ENCODE data around the gene NUBP1. TPM values are rescaled to one million over a fixed set of nuclear protein-coding genes. Genes with fewer than 3 reads are reported as not detected.

The NUBP1 gene
- polyA plus RNA-seq, 2 of the 4 experiments (the other 2 are of a cell fraction), result 34.1 to 49.9 TPM

- no peak for TF ChIP-seq HOXB5 (CRISPR knock-in tag; IDR thresholded peaks at IDR 0.05)
- TF ChIP-seq RAD21 (conservative IDR thresholded peaks at IDR 0.05 in 1 of 2, IDR thresholded peaks at IDR 0.05 in 1 of 2), result no peak
These were observed 22.1 kb downstream of the NUBP1 start (continued) for GRCh38 chr16:10765772-10766171.

GRCh38 chr16:10767127-10767526 lies 23.5 kb downstream of the NUBP1 start:
- ATAC-seq, result no peak
- ChIA-PET CTCF (no interaction called here), POLR2A (no interaction called here)
- 75% methylated on average over 5 of the region's 7 CpGs for WGBS (ENCODE audit: missing lambda C conversion rate)
- H3K4me2 ChIP-seq, result no peak overlapping the region
- no peaks in the 10 kb centered on the region for H3K9me3 ChIP-seq
- no peaks in the 10 kb centered on the region for H3K4me1 ChIP-seq
- H3K4me3 ChIP-seq, result no peak overlapping the region
- TF ChIP-seq ZSCAN20 (CRISPR knock-in tag; IDR thresholded peaks at IDR 0.05), result no peak
- no peak for TF ChIP-seq EP300 (IDR thresholded peaks at IDR 0.05)
- no peak for TF ChIP-seq RAD21 (conservative IDR thresholded peaks at IDR 0.05 in 1 of 2, IDR thresholded peaks at IDR 0.05 in 1 of 2)
- TF ChIP-seq RARB (CRISPR knock-in tag; IDR thresholded peaks at IDR 0.05), result no peak
- no peak for TF ChIP-seq PHF8 (IDR thresholded peaks at IDR 0.05; ENCODE audit: borderline replicate concordance, low read depth)
- TF ChIP-seq SMC3 (IDR thresholded peaks at IDR 0.05), result no peak
- TF ChIP-seq NFE2L2 (conservative IDR thresholded peaks at IDR 0.05; ENCODE audit: low read length), result no peak
- no peak for TF ChIP-seq GATA3 (IDR thresholded peaks at IDR 0.05; ENCODE audit: borderline replicate concordance)
- TF ChIP-seq HOXB13 (CRISPR knock-in tag; IDR thresholded peaks at IDR 0.05; ENCODE audit: low read depth), result no peak
- no peak for TF ChIP-seq TFCP2L1 (CRISPR knock-in tag; IDR thresholded peaks at IDR 0.05)
- no peak for TF ChIP-seq FOSB (CRISPR knock-in tag; IDR thresholded peaks at IDR 0.05)
- TF ChIP-seq BHLHE40 (IDR thresholded peaks at IDR 0.05; ENCODE audit: low read depth, low read length), result no peak
- no peak for TF ChIP-seq PBX3 (IDR thresholded peaks at IDR 0.05)
- TF ChIP-seq FOSL2 (IDR thresholded peaks at IDR 0.05), result no peak
- TF ChIP-seq FOSL2 (CRISPR knock-in tag; IDR thresholded peaks at IDR 0.05), result no peak
- no peak for TF ChIP-seq ELK1 (IDR thresholded peaks at IDR 0.05; ENCODE audit: low read depth, low read length)
- TF ChIP-seq POLR2AphosphoS2 (conservative IDR thresholded peaks at IDR 0.05; ENCODE audit: low read length), result no peak
- FAIRE-seq, result no peak
- DNase-seq (ENCODE audit: low read depth in 1 of 2, low spot score in 1 of 2), result no peak
- H3K27ac ChIP-seq, result no peak overlapping the region

GRCh38 chr16:10769381-10769780 lies 25.7 kb downstream of the NUBP1 start:
- FAIRE-seq (no peak), ATAC-seq (no peak), DNase-seq (ENCODE audit: low read depth in 1 of 2, low spot score in 1 of 2) (no peak)
- Histone ChIP-seq H3K9me3 (no peaks in the 10 kb centered on the region), H3K4me3 (no peak overlapping the region), H3K27ac (no peak overlapping the region), H3K4me2 (no peak overlapping the region), H3K4me1 (no peaks in the 10 kb centered on the region)
- ChIA-PET CTCF (no interaction called here), POLR2A (no interaction called here)
- WGBS (ENCODE audit: missing lambda C conversion rate), result 74% methylated on average over 7 of the region's 7 CpGs
- TF ChIP-seq MAFK (IDR thresholded peaks at IDR 0.05; ENCODE audit: partially characterized antibody) (no peak), RNF2 (IDR thresholded peaks at IDR 0.05; ENCODE audit: borderline replicate concordance, low read depth) (no peak), JUN (IDR thresholded peaks at IDR 0.05) (no peak), EHMT2 (IDR thresholded peaks at IDR 0.05; ENCODE audit: low read depth) (no peak), ZSCAN20 (CRISPR knock-in tag; IDR thresholded peaks at IDR 0.05) (no peak), KDM1A (IDR thresholded peaks at IDR 0.05; ENCODE audit: low read depth) (no peak), FOXS1 (CRISPR knock-in tag; IDR thresholded peaks at IDR 0.05) (no peak), HOXB13 (CRISPR knock-in tag; IDR thresholded peaks at IDR 0.05; ENCODE audit: low read depth) (no peak), HES2 (IDR thresholded peaks at IDR 0.05) (no peak), SREBF2 (IDR thresholded peaks at IDR 0.05) (no peak), EHF (CRISPR knock-in tag; IDR thresholded peaks at IDR 0.05) (no peak), CTCF (IDR thresholded peaks at IDR 0.05) (no peak), BCL3 (IDR thresholded peaks at IDR 0.05) (no peak), JUNB (IDR thresholded peaks at IDR 0.05) (no peak)

Data from A549 (cell line).